ENCODE measurements around the gene TMEM132D.

DNA sequence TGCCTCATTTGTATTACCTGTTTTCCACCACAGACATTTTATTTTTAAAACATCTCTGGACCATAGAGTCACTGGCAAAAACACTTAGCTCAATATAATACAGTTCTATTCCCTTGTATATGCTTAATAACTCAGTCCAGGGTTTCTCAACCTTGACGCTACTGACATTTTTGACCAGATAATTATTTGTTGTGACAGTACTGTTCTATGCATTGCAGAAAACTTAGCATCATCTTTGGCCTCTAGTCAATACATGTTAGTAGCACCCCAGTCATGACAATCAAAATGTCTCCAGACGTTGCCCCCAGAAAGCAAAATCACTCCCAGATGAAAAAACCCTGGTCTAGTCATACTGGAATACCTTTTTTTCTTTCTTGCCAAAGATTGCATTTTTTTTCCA lies 174.7 kb downstream of the TMEM132D start:
- TF ChIP-seq CTCF (IDR thresholded peaks at IDR 0.05; ENCODE audit: insufficient read depth, low read depth, low read length): no peak
- no peak for TF ChIP-seq EZH2 (IDR thresholded peaks at IDR 0.05; ENCODE audit: insufficient read depth, low read length)

Data from astrocyte (in vitro differentiated cells and primary cell).